Nephron (organoid): Measurements from ENCODE around the gene TACC2.

Source experiments
- H3K27ac Mint-ChIP-seq, 3 experiments: 2 replicates each; pipeline ENCODE4 v1.8.0; 2020; ENCODE audit warnings: mixed read lengths in 3 of 3, mild to moderate bottlenecking in 2 of 3, moderate library complexity in 1 of 3
- H3K27me3 Mint-ChIP-seq: 2 replicates; pipeline ENCODE4 v1.8.0; 2021; ENCODE audit warnings: low read depth, mild to moderate bottlenecking, moderate library complexity, mixed read lengths
- H3K36me3 Mint-ChIP-seq: 2 replicates; pipeline ENCODE4 v1.8.0; 2020; ENCODE audit warnings: low read depth, mixed read lengths
- H3K4me1 Mint-ChIP-seq: 2 replicates; pipeline ENCODE4 v1.8.0; 2020; ENCODE audit warnings: mixed read lengths
- H3K4me3 Mint-ChIP-seq, 3 experiments: 2 replicates each; pipeline ENCODE4 v1.8.0; 2020; ENCODE audit warnings: mild to moderate bottlenecking in 3 of 3, mixed read lengths in 3 of 3, moderate library complexity in 2 of 3
- H3K9me3 Mint-ChIP-seq: 2 replicates; pipeline ENCODE4 v1.8.0; 2020; ENCODE audit warnings: mixed read lengths
- CTCF ChIP-seq, 3 experiments: fragments of 200-600 bp; sonication (generic); IDR thresholded peaks; one replicate each; pipeline ENCODE4 v1.5.0; 2021; ENCODE audit warnings: antibody characterized with exemption in 3 of 3; ENCODE audit not compliant: unreplicated experiment in 3 of 3

The TACC2 gene

GRCh38 chr10:122158362-122158761 lies 169.4 kb downstream of the TACC2 start:
- Mint-ChIP-seq H3K36me3 (no peaks in the 10 kb centered on the region), H3K27ac (peak overlapping the region in 1 of 3 experiments; percentile 9), H3K9me3 (no peaks in the 10 kb centered on the region), H3K4me1 (peaks cover 63% of the 10 kb centered on the region), H3K4me3 (no peak overlapping the region), H3K27me3 (peaks cover 25% of the 10 kb centered on the region)
- no peak for TF ChIP-seq CTCF (IDR thresholded peaks at IDR 0.05; ENCODE audit: unreplicated experiment in 3 of 3)

- H3K4me1 Mint-ChIP-seq, result peaks cover 57% of the 10 kb centered on the region
- no peak for TF ChIP-seq CTCF (IDR thresholded peaks at IDR 0.05; ENCODE audit: unreplicated experiment in 3 of 3)
- no peak overlapping the region for H3K4me3 Mint-ChIP-seq
- H3K36me3 Mint-ChIP-seq, result no peaks in the 10 kb centered on the region
- H3K9me3 Mint-ChIP-seq, result no peaks in the 10 kb centered on the region
- H3K27me3 Mint-ChIP-seq, result peaks cover 29% of the 10 kb centered on the region
- peak overlapping the region in 1 of 3 experiments; percentile 60 for H3K27ac Mint-ChIP-seq
These were observed 170.4 kb downstream of the TACC2 start for GRCh38 chr10:122159141-122159970.

GRCh38 chr10:122161795-122162194 lies 172.8 kb downstream of the TACC2 start:
- Mint-ChIP-seq H3K27ac (peak overlapping the region in 1 of 3 experiments; percentile 39), H3K4me1 (peaks cover 62% of the 10 kb centered on the region), H3K4me3 (peak overlapping the region; percentile 86 to 92 (median 88)), H3K27me3 (peaks cover 40% of the 10 kb centered on the region), H3K36me3 (no peaks in the 10 kb centered on the region), H3K9me3 (no peaks in the 10 kb centered on the region)
- TF ChIP-seq CTCF (IDR thresholded peaks at IDR 0.05; ENCODE audit: unreplicated experiment in 3 of 3), result no peak

- no peaks in the 10 kb centered on the region for H3K36me3 Mint-ChIP-seq
- H3K27me3 Mint-ChIP-seq, result peaks cover 37% of the 10 kb centered on the region
- peaks cover 62% of the 10 kb centered on the region for H3K4me1 Mint-ChIP-seq
- peak overlapping the region; percentile 86 to 92 (median 88) for H3K4me3 Mint-ChIP-seq
- no peaks in the 10 kb centered on the region for H3K9me3 Mint-ChIP-seq
- peak overlapping the region; percentile 73 to 90 (median 80) for H3K27ac Mint-ChIP-seq
- TF ChIP-seq CTCF (IDR thresholded peaks at IDR 0.05; ENCODE audit: unreplicated experiment in 3 of 3), result peak in 1 of 3 experiments; percentile 18
These were observed 173.8 kb downstream of the TACC2 start for GRCh38 chr10:122162671-122163173.

GRCh38 chr10:122163174-122164022 lies 174.4 kb downstream of the TACC2 start:
- peak overlapping the region; percentile 94 to 96 (median 95) for H3K4me3 Mint-ChIP-seq
- peak overlapping the region; percentile 80 to 90 (median 87) for H3K27ac Mint-ChIP-seq
- H3K27me3 Mint-ChIP-seq, result peaks cover 37% of the 10 kb centered on the region
- TF ChIP-seq CTCF (IDR thresholded peaks at IDR 0.05; ENCODE audit: unreplicated experiment in 3 of 3), result no peak
- no peaks in the 10 kb centered on the region for H3K9me3 Mint-ChIP-seq
- H3K4me1 Mint-ChIP-seq, result peaks cover 67% of the 10 kb centered on the region
- H3K36me3 Mint-ChIP-seq, result no peaks in the 10 kb centered on the region
